Naive B cell (primary cell): ENCODE measurements around the gene HDAC8. TPM values are rescaled to one million over a fixed set of nuclear protein-coding genes. Genes with fewer than 3 reads are reported as not detected.

Experiments used
- ATAC-seq, 2 donors: fragments of 150-1000 bp; cut with Tn5 transposase; 2 replicates each; pipeline ENCODE4 v1.10.0; 2021; ENCODE audit warnings: low read depth in 2 of 2, mild to moderate bottlenecking in 2 of 2, moderate library complexity in 2 of 2
- DNase-seq: peaks from one replicate; pipeline ENCODE4 v3.0.0; 2022
- H3K27ac Mint-ChIP-seq, 6 donors: one replicate each; pipeline ENCODE4 v1.8.0; 2020 to 2022; ENCODE audit warnings: mild to moderate bottlenecking in 6 of 6, mixed read lengths in 6 of 6, moderate library complexity in 5 of 6, inconsistent platforms in 2 of 6
- H3K27me3 Mint-ChIP-seq, 3 donors: one replicate each; pipeline ENCODE4 v1.8.0; 2021 to 2022; ENCODE audit warnings: mixed read lengths in 3 of 3, mild to moderate bottlenecking in 1 of 3
- H3K36me3 Mint-ChIP-seq, 2 donors: one replicate each; pipeline ENCODE4 v1.8.0; 2020 to 2022; ENCODE audit warnings: mixed read lengths in 2 of 2, inconsistent platforms in 1 of 2, mild to moderate bottlenecking in 1 of 2
- H3K4me1 Mint-ChIP-seq, 3 donors: one replicate each; pipeline ENCODE4 v1.8.0; 2020 to 2022; ENCODE audit warnings: mixed read lengths in 3 of 3, inconsistent platforms in 1 of 3, mild to moderate bottlenecking in 1 of 3, moderate library complexity in 1 of 3
- H3K4me3 Mint-ChIP-seq, 8 donors: one replicate each; pipeline ENCODE4 v1.8.0; 2020 to 2022; ENCODE audit warnings: mild to moderate bottlenecking in 8 of 8, mixed read lengths in 8 of 8, moderate library complexity in 8 of 8, inconsistent platforms in 2 of 8
- H3K9me3 Mint-ChIP-seq, 7 donors: one replicate each; pipeline ENCODE4 v1.8.0; 2020 to 2022; ENCODE audit warnings: mixed read lengths in 7 of 7, mild to moderate bottlenecking in 5 of 7, inconsistent platforms in 2 of 7, moderate library complexity in 1 of 7
- polyA plus RNA-seq, 6 donors: library from polyadenylated mRNA; unstranded; fragments of 300-500 nt; fragmentation: Illumina TruSeq; gene quantifications; one replicate each; pipeline ENCODE4 v1.2.3, GENCODE V29; 2021; ENCODE audit warnings: low read depth in 6 of 6

HDAC8 gene
- polyA plus RNA-seq, 6 donors from 2014 or later = 15.9 to 32.6 (median 18.7) TPM

DNA sequence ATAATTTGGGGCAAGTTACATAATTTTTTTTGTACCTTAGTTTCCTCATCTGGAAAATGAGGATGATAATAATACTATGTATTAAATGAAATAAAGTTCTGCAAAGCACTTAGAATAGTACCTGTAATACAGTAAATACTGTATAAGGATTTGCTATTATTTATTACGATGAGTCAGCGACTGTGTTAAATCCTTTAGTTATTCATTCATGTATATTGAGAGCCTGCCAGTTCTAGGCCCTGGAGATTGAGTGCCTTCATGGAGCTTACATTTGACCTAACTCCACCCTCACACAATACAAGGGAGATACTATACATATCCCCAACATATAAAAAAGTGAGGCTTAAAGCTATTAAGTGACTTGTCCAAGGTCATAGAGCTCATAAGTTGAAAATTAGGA, 199.9 kb downstream of the HDAC8 start:
- no peak for ATAC-seq
- no peak overlapping the region for H3K27ac Mint-ChIP-seq
- H3K4me1 Mint-ChIP-seq = no peaks in the 10 kb centered on the region
- peaks cover 0 to 4% of the 10 kb centered on the region in 2 donors for H3K36me3 Mint-ChIP-seq
- H3K27me3 Mint-ChIP-seq = no peaks in the 10 kb centered on the region
- no peak overlapping the region for H3K4me3 Mint-ChIP-seq
- peaks cover 0 to 3% (median 0%) of the 10 kb centered on the region in 7 donors for H3K9me3 Mint-ChIP-seq
- no peak for DNase-seq

DNA sequence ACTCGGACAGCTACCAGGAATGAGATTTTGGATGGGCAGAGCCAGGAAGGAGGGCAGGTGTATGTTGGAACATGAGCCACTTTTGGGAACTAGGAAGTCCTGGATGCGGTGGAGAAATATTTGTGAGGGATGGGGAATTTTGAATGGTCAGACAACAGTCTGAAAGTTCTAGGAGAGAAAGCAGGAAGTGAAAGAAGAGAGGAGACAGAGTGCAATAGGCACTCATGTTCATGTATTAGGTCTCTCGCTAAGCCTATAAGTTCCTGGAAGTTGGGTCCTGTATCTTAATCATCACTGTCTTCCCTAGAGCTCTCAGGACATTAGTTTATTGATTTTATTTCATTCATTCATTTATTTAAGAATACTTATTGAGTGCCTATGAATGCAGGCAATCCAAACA, 201.2 kb downstream of the HDAC8 start:
- H3K4me1 Mint-ChIP-seq = no peaks in the 10 kb centered on the region
- no peak for ATAC-seq
- H3K36me3 Mint-ChIP-seq = peaks cover 0 to 4% of the 10 kb centered on the region in 2 donors
- H3K9me3 Mint-ChIP-seq = peaks cover 0 to 3% (median 0%) of the 10 kb centered on the region in 7 donors
- no peaks in the 10 kb centered on the region for H3K27me3 Mint-ChIP-seq
- H3K4me3 Mint-ChIP-seq = no peak overlapping the region
- H3K27ac Mint-ChIP-seq = no peak overlapping the region
- DNase-seq = no peak

DNA sequence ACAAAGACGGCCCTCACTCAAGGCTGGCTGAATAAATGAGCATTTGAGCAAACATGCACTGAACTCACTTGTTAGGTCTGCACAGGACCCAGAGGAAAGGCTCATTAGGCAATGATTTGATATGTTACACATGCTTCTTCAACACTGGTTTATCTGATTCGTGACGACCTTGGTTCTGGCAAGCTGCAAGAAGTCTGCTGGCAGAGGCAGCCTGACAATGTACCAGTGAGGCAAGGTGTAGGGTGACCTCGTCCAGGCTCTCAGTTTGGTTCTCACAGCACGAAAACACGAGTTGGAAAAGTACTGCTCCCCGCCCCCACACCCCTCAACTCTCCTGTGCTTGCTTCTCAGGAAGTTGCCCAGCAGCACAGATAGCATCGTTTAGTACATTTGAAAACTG, 203.8 kb downstream of the HDAC8 start:
- Mint-ChIP-seq H3K9me3 (peaks cover 0 to 3% (median 0%) of the 10 kb centered on the region in 7 donors), H3K4me3 (peak overlapping the region in 1 of 8 donors; percentile 13), H3K4me1 (no peaks in the 10 kb centered on the region), H3K36me3 (peaks cover 0 to 4% of the 10 kb centered on the region in 2 donors), H3K27me3 (no peaks in the 10 kb centered on the region), H3K27ac (no peak overlapping the region)
- no peak for DNase-seq
- no peak for ATAC-seq

DNA sequence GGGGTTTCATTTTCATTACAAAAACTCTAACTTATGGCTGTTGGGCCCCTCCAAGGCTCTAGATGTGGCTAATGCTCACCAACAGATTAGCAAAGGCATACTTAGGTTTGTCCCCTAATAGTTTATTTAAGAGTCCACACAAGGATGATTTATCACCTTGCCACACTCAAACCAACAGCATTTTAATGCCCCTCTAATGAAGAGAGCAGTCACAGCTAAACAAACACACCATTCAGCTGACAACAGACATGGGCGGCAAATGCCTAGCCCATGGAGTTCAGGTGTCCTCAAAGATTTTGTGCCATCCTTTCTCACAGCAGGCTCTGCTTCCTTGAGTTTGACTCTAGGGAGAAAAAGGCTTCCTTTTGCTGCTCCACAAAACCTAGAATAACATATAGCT, 205.1 kb downstream of the HDAC8 start:
- Mint-ChIP-seq H3K27me3 (no peaks in the 10 kb centered on the region), H3K36me3 (peaks cover 0 to 4% of the 10 kb centered on the region in 2 donors), H3K9me3 (peaks cover 0 to 3% (median 0%) of the 10 kb centered on the region in 7 donors), H3K27ac (no peak overlapping the region), H3K4me3 (no peak overlapping the region), H3K4me1 (no peaks in the 10 kb centered on the region)
- DNase-seq = no peak
- ATAC-seq = no peak

DNA sequence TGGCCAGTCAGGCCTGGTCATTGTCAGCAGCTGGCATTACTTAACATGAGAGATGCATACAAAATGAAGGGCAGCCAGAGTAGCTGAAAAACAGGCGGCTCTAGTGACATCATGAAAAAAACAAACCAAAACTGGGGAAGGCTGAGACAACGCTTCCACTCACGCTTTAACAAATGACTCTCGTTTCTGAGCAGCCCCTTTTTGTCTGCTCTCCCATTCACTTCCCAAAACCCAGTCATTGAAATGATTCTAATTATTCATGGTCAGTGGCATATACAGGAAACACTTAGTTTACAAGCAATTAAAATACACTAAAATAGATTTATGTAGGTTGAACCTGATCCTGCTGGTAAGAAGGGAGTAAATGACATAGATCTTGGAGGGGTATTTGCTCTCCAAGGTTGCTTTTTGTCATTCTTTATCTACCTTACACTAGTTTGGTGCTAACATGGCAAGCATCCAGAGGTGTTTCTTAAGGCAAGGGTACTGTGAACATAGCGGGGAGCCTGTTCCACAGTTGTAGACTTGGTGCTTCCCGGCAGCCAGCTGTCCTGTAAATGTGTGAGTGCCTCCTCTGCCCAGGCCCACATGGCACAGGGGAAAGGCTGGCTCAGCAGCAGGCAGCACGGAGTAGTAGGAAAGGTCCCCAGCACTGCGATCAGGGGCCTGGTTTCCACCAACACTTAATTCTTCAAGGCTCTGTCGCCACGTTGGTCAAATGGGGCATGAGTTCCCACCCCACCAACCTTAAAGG, 205.8 kb downstream of the HDAC8 start:
- H3K4me1 Mint-ChIP-seq = no peaks in the 10 kb centered on the region
- no peak overlapping the region for H3K27ac Mint-ChIP-seq
- peaks cover 0 to 4% of the 10 kb centered on the region in 2 donors for H3K36me3 Mint-ChIP-seq
- H3K9me3 Mint-ChIP-seq = peaks cover 0 to 3% (median 0%) of the 10 kb centered on the region in 7 donors
- H3K4me3 Mint-ChIP-seq = no peak overlapping the region
- ATAC-seq = no peak
- no peak for DNase-seq
- H3K27me3 Mint-ChIP-seq = no peaks in the 10 kb centered on the region

DNA sequence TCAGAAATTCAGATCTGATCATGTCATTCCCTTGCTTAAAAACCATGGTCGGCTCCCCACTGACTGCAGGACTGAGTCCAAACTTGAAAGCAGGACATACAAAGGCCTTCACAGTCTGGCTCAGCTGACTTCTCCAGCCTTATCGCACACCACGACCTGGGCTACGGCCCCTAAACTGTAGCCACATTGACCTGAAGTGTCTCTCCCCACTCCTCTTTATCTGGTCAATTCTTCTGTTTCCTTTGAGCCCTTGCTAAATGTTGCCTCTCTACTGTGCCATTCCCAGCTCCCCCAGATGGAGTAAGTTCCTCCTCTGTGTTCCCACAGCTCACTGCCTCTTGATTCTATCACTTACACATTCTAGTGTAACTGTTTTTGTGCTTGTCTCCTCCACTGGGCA, 206.5 kb downstream of the HDAC8 start:
- Mint-ChIP-seq H3K9me3 (peaks cover 0 to 3% (median 0%) of the 10 kb centered on the region in 7 donors), H3K36me3 (peaks cover 0 to 4% of the 10 kb centered on the region in 2 donors), H3K4me3 (no peak overlapping the region), H3K27ac (no peak overlapping the region), H3K4me1 (no peaks in the 10 kb centered on the region), H3K27me3 (no peaks in the 10 kb centered on the region)
- DNase-seq (no peak), ATAC-seq (no peak)

DNA sequence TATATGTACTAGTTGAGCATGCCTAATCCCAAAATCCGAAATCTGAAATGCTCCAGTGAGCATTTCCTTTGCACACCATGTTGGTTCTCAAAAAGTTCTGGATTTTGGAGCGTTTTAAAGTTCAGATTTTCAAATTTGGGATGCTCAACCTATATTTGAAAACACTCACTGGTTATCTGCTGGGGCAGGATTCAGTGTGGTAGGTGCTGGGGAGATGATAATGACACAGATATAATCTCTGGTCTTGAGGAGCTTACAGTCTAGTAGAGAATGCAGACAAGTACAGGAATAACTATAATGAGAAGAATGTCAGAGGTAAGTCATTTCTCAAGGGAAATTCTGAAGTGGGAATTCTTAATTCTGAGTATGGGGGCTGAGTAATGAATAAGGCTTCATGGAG, 207.5 kb downstream of the HDAC8 start:
- H3K4me1 Mint-ChIP-seq = no peaks in the 10 kb centered on the region
- H3K4me3 Mint-ChIP-seq = no peak overlapping the region
- H3K9me3 Mint-ChIP-seq = no peaks in the 10 kb centered on the region
- H3K36me3 Mint-ChIP-seq = peaks cover 0 to 4% of the 10 kb centered on the region in 2 donors
- ATAC-seq (no peak), DNase-seq (no peak)
- H3K27ac Mint-ChIP-seq = no peak overlapping the region
- H3K27me3 Mint-ChIP-seq = no peaks in the 10 kb centered on the region

DNA sequence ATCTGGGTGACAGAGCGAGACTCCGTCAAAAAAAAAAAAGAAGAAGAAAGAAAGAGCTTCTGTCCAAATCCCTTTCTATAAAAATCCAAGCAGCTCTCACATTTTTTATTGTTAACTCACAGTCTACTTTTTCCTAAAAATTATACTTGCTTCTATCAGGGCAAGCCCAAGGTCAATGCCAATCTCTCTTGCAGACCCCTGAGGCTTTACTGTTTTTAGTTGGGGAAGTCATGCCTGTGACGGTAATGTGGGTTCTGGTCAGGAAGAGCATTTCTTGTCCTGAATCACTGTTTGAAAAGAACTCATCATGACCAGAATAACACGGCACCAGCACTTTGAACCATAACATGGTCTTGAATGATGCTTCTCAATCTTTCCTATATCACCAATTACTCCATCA, 212.3 kb downstream of the HDAC8 start:
- Mint-ChIP-seq H3K4me1 (no peaks in the 10 kb centered on the region), H3K27me3 (peaks cover 0 to 10% (median 0%) of the 10 kb centered on the region in 3 donors), H3K4me3 (no peak overlapping the region), H3K36me3 (no peaks in the 10 kb centered on the region), H3K27ac (no peak overlapping the region), H3K9me3 (peaks cover 0 to 1% (median 0%) of the 10 kb centered on the region in 7 donors)
- DNase-seq (no peak), ATAC-seq (no peak)

DNA sequence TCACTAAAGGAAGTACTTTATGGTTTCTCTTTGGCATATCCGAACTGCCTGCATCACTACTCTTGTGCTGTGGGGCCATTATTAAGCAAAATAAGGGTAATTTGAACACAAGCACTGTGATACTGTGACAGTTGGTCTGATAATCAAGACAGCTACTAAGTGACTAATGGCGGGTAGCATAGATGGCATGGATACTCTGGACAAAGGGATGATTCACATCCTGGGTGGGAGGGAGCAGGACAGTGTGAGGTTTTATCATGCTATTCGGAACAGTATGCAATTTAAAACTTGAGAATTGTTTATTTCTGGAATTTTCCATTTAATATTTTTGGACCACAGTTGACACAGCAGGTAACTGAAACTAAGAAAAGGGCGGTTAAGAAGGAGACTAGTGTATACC, 214.3 kb downstream of the HDAC8 start:
- no peak overlapping the region for H3K4me3 Mint-ChIP-seq
- H3K27me3 Mint-ChIP-seq = peaks cover 0 to 10% (median 0%) of the 10 kb centered on the region in 3 donors
- H3K9me3 Mint-ChIP-seq = peaks cover 0 to 1% (median 0%) of the 10 kb centered on the region in 7 donors
- DNase-seq (no peak), ATAC-seq (no peak)
- H3K4me1 Mint-ChIP-seq = no peaks in the 10 kb centered on the region
- no peak overlapping the region for H3K27ac Mint-ChIP-seq
- H3K36me3 Mint-ChIP-seq = no peaks in the 10 kb centered on the region

DNA sequence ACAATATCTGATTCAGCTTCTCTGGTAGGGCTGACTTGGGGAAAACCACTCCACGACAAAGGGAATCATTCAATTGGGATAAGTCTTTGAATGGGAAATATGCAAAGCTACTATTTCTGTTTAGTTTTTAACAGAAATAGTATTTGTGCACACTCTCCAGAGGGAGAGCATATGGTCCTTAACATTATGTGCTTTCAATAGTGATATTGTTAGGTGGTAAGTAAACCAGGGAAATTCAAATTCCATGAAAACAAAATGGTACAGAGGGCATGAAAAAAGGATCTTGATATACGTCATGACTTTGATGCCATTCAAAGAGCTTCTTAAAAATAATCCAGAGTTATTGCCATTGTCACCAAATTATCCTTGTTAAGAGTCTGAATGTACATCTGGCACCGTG, 219.9 kb downstream of the HDAC8 start:
- ATAC-seq (no peak), DNase-seq (no peak)
- Mint-ChIP-seq H3K27ac (no peak overlapping the region), H3K27me3 (peaks cover 0 to 18% (median 0%) of the 10 kb centered on the region in 3 donors), H3K4me1 (no peaks in the 10 kb centered on the region), H3K4me3 (no peak overlapping the region), H3K36me3 (peaks cover 5 to 22% of the 10 kb centered on the region in 2 donors), H3K9me3 (peaks cover 0 to 1% (median 0%) of the 10 kb centered on the region in 7 donors)

DNA sequence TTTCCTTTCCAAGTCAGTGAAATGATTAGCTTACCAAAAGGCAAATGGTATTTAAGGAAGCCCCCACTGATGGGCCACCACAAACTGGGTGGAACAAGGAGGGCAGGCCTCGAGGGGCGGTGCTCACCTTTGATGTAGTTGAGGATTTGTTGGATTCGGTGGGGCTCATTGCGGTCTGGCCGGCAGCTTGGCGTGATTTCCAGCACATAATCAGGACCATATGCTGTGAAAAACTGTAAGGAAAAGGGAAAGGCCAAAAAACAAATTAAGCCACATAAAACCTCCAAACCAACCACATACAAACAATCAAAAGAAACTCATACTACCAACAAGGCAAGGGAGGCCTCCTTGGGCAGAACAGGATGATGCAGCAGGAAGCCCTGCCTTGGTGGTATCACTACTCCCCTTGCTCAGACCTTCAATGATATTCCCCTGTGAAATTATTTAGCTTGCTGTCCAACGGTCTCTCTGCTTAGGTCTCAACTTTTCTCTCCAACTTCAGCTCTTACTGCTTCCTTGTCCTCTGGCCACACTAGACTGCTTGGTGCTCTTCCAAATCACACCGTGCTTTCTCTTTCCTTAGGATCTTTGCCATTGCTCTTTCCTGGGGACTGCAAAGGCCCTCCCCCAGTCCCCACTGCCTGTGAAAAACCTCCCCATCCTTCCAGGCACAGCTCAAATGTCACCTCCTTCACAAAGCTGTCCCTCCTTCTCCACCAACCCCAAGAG, 220.9 kb downstream of the HDAC8 start:
- Mint-ChIP-seq H3K4me3 (peak overlapping the region in 1 of 8 donors; percentile 26), H3K27ac (peak overlapping the region in 1 of 6 donors; percentile 79), H3K36me3 (peaks cover 5 to 22% of the 10 kb centered on the region in 2 donors), H3K27me3 (peaks cover 0 to 10% (median 0%) of the 10 kb centered on the region in 3 donors), H3K4me1 (no peaks in the 10 kb centered on the region), H3K9me3 (peaks cover 0 to 1% (median 0%) of the 10 kb centered on the region in 7 donors)
- DNase-seq (no peak), ATAC-seq (no peak)

DNA sequence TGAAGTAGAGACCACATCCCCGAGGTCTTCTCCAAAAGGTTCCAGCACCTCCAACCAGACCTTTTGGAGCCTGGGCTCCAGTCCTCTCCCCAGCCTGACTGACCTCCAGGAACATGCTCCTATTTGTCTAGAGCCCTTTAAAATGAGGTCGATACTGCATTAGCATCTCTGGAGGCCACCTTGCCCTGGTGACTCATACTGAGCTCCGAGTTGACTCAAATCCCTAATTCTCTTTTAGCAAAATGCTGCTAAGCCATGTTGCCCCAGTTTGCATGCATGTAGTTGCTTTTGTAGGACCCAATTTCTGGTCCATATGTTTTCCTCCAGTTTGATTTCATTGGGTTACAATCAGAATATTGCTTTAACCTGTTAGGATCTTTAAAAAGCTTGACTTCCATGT, 223.5 kb downstream of the HDAC8 start:
- peaks cover 0 to 7% (median 0%) of the 10 kb centered on the region in 3 donors for H3K27me3 Mint-ChIP-seq
- peaks cover 10 to 22% of the 10 kb centered on the region in 2 donors for H3K36me3 Mint-ChIP-seq
- no peak for DNase-seq
- H3K9me3 Mint-ChIP-seq = peaks cover 0 to 1% (median 0%) of the 10 kb centered on the region in 7 donors
- ATAC-seq = no peak
- no peaks in the 10 kb centered on the region for H3K4me1 Mint-ChIP-seq
- no peak overlapping the region for H3K27ac Mint-ChIP-seq
- no peak overlapping the region for H3K4me3 Mint-ChIP-seq

DNA sequence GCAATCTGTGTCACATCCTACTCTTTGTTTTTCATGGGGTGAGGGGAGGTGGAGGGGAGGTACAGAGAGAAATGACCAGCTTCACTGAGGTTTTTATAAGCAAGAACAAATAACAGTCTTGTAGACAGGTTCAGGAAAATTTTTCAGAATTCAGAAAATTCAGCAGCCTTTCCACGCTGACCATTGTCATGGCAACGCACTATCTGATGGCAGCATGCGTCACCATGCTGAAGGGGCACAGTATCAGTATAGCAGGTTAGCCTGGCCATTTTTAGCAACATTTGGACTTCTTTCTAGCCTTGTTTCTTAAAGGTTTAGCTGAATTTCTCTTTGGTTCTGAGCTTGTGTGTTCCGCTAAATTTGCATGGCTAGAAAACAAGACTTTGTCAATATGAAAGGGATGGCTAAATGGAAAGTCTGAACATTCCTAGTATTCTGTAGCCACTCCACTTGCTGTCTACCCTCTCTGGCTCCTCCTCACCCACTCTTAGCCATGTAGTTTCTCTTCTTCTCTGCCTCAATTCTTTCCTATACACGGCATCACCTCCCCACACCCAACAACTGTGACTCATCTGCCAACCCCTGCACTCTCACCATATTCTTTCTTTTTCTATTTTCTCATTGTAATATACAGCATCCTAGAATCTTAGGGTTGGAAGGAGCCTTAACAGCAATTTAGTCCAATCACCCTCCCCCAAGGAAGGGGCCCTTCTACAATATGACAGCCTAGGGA, 224.2 kb downstream of the HDAC8 start:
- no peaks in the 10 kb centered on the region for H3K4me1 Mint-ChIP-seq
- no peak overlapping the region for H3K4me3 Mint-ChIP-seq
- H3K27ac Mint-ChIP-seq = peak overlapping the region in 1 of 6 donors; percentile 7
- H3K9me3 Mint-ChIP-seq = peaks cover 0 to 1% (median 0%) of the 10 kb centered on the region in 7 donors
- peaks cover 0 to 7% (median 0%) of the 10 kb centered on the region in 3 donors for H3K27me3 Mint-ChIP-seq
- DNase-seq (no peak), ATAC-seq (no peak)
- peaks cover 10 to 22% of the 10 kb centered on the region in 2 donors for H3K36me3 Mint-ChIP-seq
